PC-9 (cell line): ENCODE results near the gene PRB2. TPM values are rescaled to one million over a fixed set of nuclear protein-coding genes. Genes with fewer than 3 reads are reported as not detected.
"Not testable (repeated sequence)": the region's sequence is repeated elsewhere in the genome, so short reads cannot be mapped to it uniquely, and the experiment has no call there.

Experiments used
- Bru-seq: library from RNA; stranded (reverse); fragments of 400-500 nt; gene quantifications from one replicate; lab custom pipeline; 2021; lab: Mats Ljungman, UMichigan
- BruChase-seq, 2 experiments: library from RNA; stranded (reverse); fragments of 400-500 nt; gene quantifications; one replicate each; lab custom pipeline; 2021; lab: Mats Ljungman, UMichigan
- BruUV-seq: library from RNA; stranded (reverse); fragments of 400-500 nt; replicated peaks from 2 replicates; lab custom pipeline; 2021; lab: Mats Ljungman, UMichigan
- CTCF ChIA-PET: fragments of 300-600 bp; sonication (Branson Sonifier 250); formaldehyde crosslinking; loops from one replicate; lab custom pipeline; 2022; ENCODE audit warnings: antibody characterized with exemption; lab: Charles Lee
- POLR2A ChIA-PET: fragments of 300-600 bp; sonication (Branson Sonifier 250); formaldehyde crosslinking; loops from one replicate; lab custom pipeline; 2022; ENCODE audit warnings: antibody characterized with exemption; ENCODE audit not compliant: unreplicated experiment; lab: Charles Lee
- DNase-seq, 2 experiments: peaks; one replicate each; pipeline versions ENCODE4 v3.0.0 to v3.0.0-alpha.2; 2015 to 2022; ENCODE audit warnings: mixed read lengths in 1 of 2
- H2AFZ ChIP-seq: fragments of 200-600 bp; sonication (generic); 2 replicates; pipeline ENCODE4 v1.8.1; 2017; ENCODE audit warnings: antibody characterized with exemption
- H3F3A ChIP-seq: fragments of 200-600 bp; sonication (generic); 2 replicates; pipeline ENCODE4 v1.8.1; 2017; ENCODE audit warnings: antibody characterized with exemption, mild to moderate bottlenecking, low read depth; ENCODE audit not compliant: insufficient read depth
- H3K27ac ChIP-seq: fragments of 200-600 bp; sonication (generic); 2 replicates; pipeline ENCODE4 v1.6.1; 2016; ENCODE audit warnings: mixed run types
- H3K27me3 ChIP-seq: fragments of 200-600 bp; sonication (generic); 2 replicates; pipeline ENCODE4 v1.6.1; 2016; ENCODE audit warnings: low read depth, mixed run types; ENCODE audit not compliant: insufficient read depth
- H3K36me3 ChIP-seq: fragments of 200-600 bp; sonication (generic); 2 replicates; pipeline ENCODE4 v1.6.1; 2016; ENCODE audit warnings: low read depth, mixed run types
- H3K4me1 ChIP-seq: fragments of 200-600 bp; sonication (generic); replicated peaks from 2 replicates; pipeline ENCODE4 v1.6.1; 2016; ENCODE audit warnings: mixed run types; ENCODE audit not compliant: insufficient read depth
- H3K4me2 ChIP-seq: fragments of 200-600 bp; sonication (generic); 2 replicates; pipeline ENCODE4 v1.6.1; 2017; ENCODE audit warnings: mixed run types
- H3K4me3 ChIP-seq: fragments of 200-600 bp; sonication (generic); 2 replicates; pipeline ENCODE4 v1.6.1; 2016; ENCODE audit warnings: mixed run types
- H3K79me2 ChIP-seq: fragments of 200-600 bp; sonication (generic); 2 replicates; pipeline ENCODE4 v1.6.1; 2017; ENCODE audit warnings: low read depth, mixed run types
- H3K9me2 ChIP-seq: fragments of 200-600 bp; sonication (generic); 2 replicates; pipeline ENCODE4 v1.8.1; 2017; ENCODE audit warnings: mild to moderate bottlenecking; ENCODE audit not compliant: insufficient read depth
- H3K9me3 ChIP-seq: fragments of 200-600 bp; sonication (generic); 2 replicates; pipeline ENCODE4 v1.8.1; 2016; ENCODE audit warnings: low read depth; ENCODE audit not compliant: insufficient read depth
- H4K20me1 ChIP-seq: fragments of 200-600 bp; sonication (generic); 2 replicates; pipeline ENCODE4 v1.8.1; 2017; ENCODE audit not compliant: insufficient read depth
- EZH2 ChIP-seq: fragments of 200-600 bp; sonication (generic); IDR thresholded peaks from 2 replicates; pipeline ENCODE4 v1.8.0; 2017; ENCODE audit warnings: antibody characterized with exemption, low read depth
- intact Hi-C: fragments of 100-400 bp; cut with micrococcal nuclease; formaldehyde crosslinking; loops from one replicate; pipeline ENCODE4 v1.10.0; 2022; ENCODE audit not compliant: unreplicated experiment
- long read RNA-seq: library from polyadenylated mRNA; stranded (forward); transcript quantifications from one replicate; pipeline ENCODE4 v2.0.0, GENCODE V29; 2022
- total RNA-seq: library from RNA; stranded (reverse); gene quantifications from 2 replicates; pipeline ENCODE4 v1.2.3, GENCODE V29; 2021
- TF ChIP-seq, protein P1 (sequence below): fragments of 200-600 bp; sonication (generic); conservative IDR thresholded peaks from 2 replicates; pipeline ENCODE4 v1.6.1; 2017; ENCODE audit warnings: mixed run types, antibody characterized with exemption, mild to moderate bottlenecking, moderate library complexity

Gene PRB2
- total RNA-seq (not detected in 2 replicates), Bru-seq, nascent RNA (not detected), BruChase-seq, experiment 1, labeled RNA remaining after a 2-hour chase (not detected), BruChase-seq, experiment 2, labeled RNA remaining after a 6-hour chase (not detected)
- long read RNA-seq, result 0 reads

DNA sequence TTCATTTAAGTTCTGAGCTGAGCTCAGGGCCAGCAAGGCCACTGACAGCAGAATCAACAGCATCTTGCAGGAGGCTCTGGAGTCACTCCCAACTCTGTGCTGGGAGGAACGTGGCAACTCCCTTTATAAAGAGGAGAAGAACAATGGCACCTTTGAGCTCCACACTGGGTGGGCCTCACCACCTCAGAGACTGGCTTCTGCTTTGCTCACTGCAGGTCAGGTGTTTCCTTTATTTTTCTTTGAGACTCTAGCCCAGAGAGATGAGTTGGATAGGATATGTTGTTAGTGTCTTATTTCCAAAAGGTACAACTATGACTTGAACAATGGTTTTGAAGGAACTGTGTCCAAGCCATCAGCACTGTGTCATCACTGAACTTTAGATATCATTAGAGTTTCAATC is at the start of gene PRB2:
PRB2 (minus strand) TSS at position 101 of the 400 bp plus-strand sequence; CDS start at position 63, 38 bp downstream.
- CTCF ChIA-PET, H4K20me1 ChIP-seq, H3K4me2 ChIP-seq, DNase-seq, H3K9me3 ChIP-seq, POLR2A ChIA-PET, intact Hi-C loops, H2AFZ ChIP-seq, H3K27ac ChIP-seq, BruUV-seq, H3K9me2 ChIP-seq, H3K4me1 ChIP-seq, H3F3A ChIP-seq, H3K79me2 ChIP-seq, H3K4me3 ChIP-seq, H3K36me3 ChIP-seq: not testable (repeated sequence)
- H3K27me3 ChIP-seq, result peaks cover 50% of the 10 kb centered on the region

DNA sequence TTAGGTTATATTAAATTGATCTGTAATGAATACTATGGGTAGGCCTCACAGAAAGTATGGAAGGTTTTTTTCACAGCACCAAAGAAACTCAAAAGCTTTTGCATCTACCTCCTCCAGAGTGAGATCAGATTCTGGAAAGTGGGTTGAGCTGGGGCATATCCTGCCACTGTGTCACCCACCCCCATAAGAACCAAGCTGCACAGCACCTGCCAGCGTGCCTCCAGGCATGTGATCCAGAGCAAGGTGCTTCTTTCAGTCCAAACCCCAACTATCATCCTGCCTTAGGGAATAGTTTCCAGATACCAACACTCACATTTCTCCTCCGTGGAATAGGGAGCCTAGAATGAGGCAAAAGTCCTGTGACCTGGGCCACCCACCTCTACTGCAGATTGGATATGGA is 42.6 kb upstream of the PRB2 start:
- no TSS peak for BruUV-seq
- no peaks in the 10 kb centered on the region for H3K36me3 ChIP-seq
- H3F3A ChIP-seq, result no peaks in the 10 kb centered on the region
- H3K4me3 ChIP-seq, result no peak overlapping the region
- ChIA-PET POLR2A (no interaction called here), CTCF (no interaction called here)
- H2AFZ ChIP-seq, result no peak overlapping the region
- H3K79me2 ChIP-seq, result no peaks in the 10 kb centered on the region
- H4K20me1 ChIP-seq, result no peaks in the 10 kb centered on the region
- H3K9me2 ChIP-seq, result no peaks in the 10 kb centered on the region
- intact Hi-C loops, result no loop called here
- TF ChIP-seq, protein P1, sequence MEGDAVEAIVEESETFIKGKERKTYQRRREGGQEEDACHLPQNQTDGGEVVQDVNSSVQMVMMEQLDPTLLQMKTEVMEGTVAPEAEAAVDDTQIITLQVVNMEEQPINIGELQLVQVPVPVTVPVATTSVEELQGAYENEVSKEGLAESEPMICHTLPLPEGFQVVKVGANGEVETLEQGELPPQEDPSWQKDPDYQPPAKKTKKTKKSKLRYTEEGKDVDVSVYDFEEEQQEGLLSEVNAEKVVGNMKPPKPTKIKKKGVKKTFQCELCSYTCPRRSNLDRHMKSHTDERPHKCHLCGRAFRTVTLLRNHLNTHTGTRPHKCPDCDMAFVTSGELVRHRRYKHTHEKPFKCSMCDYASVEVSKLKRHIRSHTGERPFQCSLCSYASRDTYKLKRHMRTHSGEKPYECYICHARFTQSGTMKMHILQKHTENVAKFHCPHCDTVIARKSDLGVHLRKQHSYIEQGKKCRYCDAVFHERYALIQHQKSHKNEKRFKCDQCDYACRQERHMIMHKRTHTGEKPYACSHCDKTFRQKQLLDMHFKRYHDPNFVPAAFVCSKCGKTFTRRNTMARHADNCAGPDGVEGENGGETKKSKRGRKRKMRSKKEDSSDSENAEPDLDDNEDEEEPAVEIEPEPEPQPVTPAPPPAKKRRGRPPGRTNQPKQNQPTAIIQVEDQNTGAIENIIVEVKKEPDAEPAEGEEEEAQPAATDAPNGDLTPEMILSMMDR, result no peak
- TF ChIP-seq EZH2, result no peak
- no peaks in the 10 kb centered on the region for H3K4me1 ChIP-seq
- no peak overlapping the region for H3K27ac ChIP-seq
- no peak overlapping the region for H3K4me2 ChIP-seq
- no peaks in the 10 kb centered on the region for H3K9me3 ChIP-seq
- H3K27me3 ChIP-seq, result peaks cover 15% of the 10 kb centered on the region; the same call in 1 of the 2 replicates
- DNase-seq, result no peak

- Histone ChIP-seq H3K4me1 (no peaks in the 10 kb centered on the region), H3K4me3 (no peak overlapping the region), H3K36me3 (no peaks in the 10 kb centered on the region), H3K4me2 (no peak overlapping the region), H3K27me3 (peaks cover 26% of the 10 kb centered on the region; the same call in 1 of the 2 replicates), H3K9me2 (no peaks in the 10 kb centered on the region), H3K9me3 (no peaks in the 10 kb centered on the region), H4K20me1 (no peaks in the 10 kb centered on the region), H3F3A (no peaks in the 10 kb centered on the region), H2AFZ (no peak overlapping the region), H3K79me2 (no peaks in the 10 kb centered on the region), H3K27ac (no peak overlapping the region)
- ChIA-PET CTCF (no interaction called here), POLR2A (no interaction called here)
- no TSS peak for BruUV-seq
- intact Hi-C loops, result no loop called here
- no peak for TF ChIP-seq EZH2
- TF ChIP-seq, protein P1, result no peak
- DNase-seq, result no peak
Observed at GRCh38 chr12:11433664-11434063, 38.3 kb upstream of the PRB2 start.

DNA sequence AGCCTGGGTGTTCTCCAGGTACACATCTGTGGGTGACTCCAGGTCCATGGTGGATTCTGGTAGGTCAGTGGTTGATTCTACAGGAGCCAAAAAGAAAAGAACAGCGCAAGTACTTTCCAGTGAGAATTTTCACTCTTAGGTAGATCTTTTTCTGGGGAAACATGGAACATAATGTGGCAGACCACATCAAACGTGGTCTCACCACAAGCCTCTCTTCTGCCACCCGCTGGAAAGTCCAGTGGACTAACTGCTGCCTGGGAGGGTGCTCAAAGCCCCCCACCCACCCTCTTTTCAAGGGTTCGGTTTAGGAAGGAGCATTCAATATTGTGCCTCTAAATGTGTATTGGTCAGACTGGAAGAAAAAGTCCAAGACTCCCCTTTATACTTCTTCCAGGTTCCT is 36.1 kb upstream of the PRB2 start:
- ChIA-PET CTCF (no interaction called here), POLR2A (no interaction called here)
- H3K9me2 ChIP-seq, result no peaks in the 10 kb centered on the region
- no peaks in the 10 kb centered on the region for H3K4me1 ChIP-seq
- H3K36me3 ChIP-seq, result no peaks in the 10 kb centered on the region
- H3K9me3 ChIP-seq, result no peaks in the 10 kb centered on the region
- TF ChIP-seq, protein P1, result no peak
- no peak for TF ChIP-seq EZH2
- no peak overlapping the region for H3K4me3 ChIP-seq
- H3F3A ChIP-seq, result no peaks in the 10 kb centered on the region
- H3K4me2 ChIP-seq, result no peak overlapping the region
- H3K27ac ChIP-seq, result no peak overlapping the region
- no peaks in the 10 kb centered on the region for H3K79me2 ChIP-seq
- H4K20me1 ChIP-seq, result no peaks in the 10 kb centered on the region
- H3K27me3 ChIP-seq, result peaks cover 40% of the 10 kb centered on the region
- intact Hi-C loops, result no loop called here
- no TSS peak for BruUV-seq
- DNase-seq, result no peak
- H2AFZ ChIP-seq, result no peak overlapping the region
